ENCODE results near the gene FBN1.

Gene FBN1

DNA sequence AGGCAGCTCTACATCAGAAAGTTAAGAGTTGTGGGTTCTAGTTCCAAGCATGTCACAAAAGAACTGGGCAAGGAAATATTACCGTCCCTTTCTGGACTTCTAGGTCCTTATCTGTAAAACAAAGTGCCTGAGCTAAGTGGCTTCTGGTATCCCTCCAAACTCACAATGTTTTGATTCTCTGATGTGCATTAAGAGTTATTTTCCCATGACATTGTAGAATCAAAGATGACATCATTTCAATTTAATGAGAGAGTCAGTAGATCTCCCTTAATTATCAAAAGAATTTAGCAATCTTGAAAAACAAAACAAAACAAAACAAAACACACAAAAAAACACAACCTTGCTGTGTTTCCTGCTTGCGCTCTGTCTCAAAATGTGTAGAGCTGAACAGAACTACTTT lies 225.6 kb downstream of the FBN1 start:
- no peak for DNase-seq

DNA sequence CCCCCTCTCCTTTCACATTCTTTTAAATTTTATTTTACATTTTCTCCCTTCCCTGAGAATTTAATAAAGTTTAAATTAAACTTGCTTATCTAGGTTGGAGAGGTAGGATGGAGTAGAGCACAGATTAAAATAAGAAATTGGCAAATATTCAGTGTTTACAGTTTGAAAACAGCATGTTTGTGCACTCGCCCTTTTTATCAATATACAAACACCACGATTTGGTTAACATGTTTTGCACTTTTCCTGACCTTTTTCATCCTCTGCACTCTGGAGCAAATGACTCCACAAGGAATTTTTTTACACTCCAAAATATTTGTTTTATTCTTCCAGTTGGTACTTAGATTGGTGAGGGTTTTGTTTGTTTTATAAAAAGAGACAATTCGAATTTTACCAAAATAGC lies 227.2 kb downstream of the FBN1 start:
- DNase-seq = no peak

DNA sequence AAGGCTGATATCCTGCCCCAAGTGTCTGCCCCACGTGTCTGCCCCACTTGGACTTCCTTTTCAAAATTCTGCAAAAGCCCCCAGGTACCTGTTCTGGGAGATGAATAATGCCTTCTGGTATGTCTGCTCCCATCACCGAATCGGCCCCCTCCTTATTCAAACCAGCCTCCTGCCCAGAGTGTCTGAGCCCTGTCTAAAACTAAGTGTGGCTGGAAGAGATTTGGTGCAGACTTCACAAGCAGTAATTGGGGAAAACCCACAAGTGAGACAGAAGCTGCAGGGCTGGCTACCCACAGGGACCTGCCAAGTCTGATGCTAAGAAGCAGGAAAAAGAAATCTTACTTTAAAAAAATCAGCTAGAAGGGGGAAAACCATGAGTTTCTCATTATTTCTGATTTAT lies 229.2 kb downstream of the FBN1 start:
- no peak for DNase-seq

DNA sequence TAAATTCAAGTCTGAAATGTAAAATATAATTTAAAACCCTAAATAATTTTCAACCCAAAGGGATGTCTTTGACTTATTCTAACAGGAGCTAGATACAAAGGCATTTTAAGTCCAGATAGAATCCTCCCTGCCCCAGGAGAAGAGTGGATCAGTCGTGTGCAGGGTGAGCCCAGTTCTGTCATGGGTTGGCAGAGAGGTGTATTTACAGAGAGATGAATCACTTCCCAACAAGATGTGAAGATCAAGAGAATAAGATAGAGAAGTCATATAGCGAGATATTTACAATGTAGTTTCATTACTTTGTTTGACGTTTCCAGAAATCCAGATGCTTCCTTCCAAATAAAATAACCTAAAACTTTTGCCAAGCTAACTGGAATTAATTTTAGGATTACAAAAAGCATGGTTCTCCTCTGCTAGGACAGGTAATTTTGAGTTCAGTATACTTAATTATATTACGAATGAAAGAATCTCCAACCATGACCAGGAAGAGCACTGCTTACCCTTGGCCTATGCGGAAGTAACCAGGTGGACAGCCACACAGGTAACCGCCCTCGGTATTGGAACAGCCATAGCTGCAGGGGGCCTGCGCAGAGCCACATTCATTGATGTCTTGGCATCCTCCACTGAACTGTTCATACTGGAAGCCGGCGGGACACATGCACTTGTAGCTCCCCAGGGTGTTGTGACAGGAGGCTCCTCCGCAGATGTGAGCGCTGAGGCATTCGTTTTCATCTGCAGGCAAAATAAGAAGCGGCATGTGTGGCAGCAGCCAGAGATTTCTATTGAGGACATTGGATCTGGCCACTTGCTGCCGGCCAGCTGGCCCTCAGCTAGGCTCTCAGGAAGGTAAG lies 230.2 kb downstream of the FBN1 start:
- DNase-seq = no peak

DNA sequence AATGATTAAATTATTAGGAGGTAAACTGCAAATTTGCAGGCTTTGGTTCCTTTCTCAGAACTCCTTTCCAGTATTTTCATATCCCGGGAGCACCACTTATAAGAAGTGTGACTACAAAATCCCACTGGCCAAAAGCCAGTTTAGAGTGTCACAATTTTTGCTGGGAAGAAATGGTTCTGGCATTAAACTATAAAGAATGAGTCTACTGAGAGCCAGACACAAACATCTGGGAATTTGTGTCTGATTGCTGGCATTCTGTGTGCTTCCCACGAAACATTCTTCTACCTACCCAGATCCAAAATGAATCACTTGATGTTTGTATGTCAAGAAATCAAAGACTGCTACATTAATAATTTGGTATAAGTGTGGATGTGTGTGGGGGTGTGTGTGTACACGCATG lies 231.5 kb downstream of the FBN1 start:
- no peak for DNase-seq

DNA sequence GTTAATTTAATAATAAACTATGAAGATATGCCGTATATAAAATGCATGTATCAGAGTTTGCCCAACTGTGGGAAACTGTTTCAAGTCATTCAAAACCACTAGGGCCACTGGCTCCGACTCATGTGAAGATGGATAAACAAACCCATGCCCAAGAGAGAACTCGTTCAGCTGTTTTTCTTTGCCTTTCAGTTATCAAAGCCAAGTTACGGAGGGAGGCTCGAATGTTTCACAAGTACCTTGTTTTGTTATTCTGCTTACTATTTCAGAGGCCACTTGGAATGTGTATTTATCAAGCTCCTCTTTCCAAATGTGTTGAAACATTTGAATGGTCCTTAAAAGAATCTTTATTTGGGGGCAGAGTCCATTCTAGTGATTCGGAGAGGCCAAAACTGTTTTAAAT lies 232.2 kb downstream of the FBN1 start:
- DNase-seq = no peak

DNA sequence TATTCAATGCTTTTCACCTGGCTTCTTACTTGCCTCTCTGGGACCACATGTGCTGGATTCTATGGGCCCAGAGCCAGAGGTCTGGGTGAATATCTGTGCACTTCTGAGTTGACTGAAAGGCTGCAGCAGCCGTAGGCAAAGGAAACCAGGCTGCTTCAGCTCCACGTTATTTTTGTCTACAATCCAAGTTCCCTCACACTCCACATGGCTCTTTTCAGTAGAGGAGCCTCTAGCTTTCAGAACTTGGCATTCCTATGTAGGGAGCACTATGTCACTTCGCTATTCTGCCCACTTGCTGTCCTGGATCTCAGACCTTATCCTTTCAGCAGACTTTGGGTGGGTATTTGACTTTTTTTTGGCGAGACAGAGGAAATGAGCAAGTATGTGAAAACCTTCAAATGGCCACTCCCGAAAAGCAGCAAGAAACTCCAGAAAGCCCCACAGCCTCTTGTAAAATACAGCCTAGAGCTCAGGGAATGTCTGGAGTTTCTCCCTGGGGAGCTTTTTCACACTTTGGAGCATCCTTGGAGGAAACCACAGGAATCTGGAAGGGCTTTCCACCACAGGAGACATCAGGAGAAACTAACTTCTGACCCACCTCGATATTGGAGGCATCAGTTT lies 233.4 kb downstream of the FBN1 start:
- no peak for DNase-seq

DNA sequence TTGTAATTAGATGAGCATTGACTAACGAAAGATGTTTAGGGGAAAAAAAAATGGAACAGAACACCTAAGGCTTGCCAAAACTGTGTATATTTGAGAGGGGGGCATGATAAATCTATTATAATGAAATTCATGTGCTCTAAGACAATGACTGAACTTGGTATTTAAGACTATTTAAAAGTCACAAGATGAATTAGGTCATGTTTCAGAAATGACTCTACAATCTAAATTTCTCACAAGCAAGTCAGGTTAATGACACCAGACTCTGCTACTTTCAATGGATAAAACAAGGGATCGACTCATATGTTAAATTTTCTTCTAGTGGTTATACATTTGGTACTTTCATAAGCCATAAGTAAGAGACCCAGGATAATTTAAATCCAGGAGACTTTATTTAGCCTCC lies 235.9 kb downstream of the FBN1 start:
- DNase-seq = no peak

DNA sequence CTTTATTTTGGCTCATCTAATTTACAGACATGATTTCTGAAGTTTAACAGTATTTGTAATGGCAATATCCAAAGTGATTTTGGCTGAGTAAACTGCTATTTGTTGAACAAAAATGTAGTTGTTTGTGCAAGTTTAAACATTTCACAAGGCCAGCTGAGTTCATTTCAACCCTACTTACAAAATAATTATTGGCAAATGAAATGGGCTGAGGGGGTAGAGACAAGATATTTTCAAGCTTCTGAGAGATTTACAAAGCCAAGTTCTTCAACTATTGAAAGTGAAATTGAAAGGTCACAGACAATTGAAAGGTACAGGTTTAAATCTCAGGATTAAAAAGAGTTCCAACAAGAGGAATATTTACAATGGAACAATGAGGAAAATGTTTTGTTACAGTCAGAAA lies 237.2 kb downstream of the FBN1 start:
- no peak for DNase-seq

DNA sequence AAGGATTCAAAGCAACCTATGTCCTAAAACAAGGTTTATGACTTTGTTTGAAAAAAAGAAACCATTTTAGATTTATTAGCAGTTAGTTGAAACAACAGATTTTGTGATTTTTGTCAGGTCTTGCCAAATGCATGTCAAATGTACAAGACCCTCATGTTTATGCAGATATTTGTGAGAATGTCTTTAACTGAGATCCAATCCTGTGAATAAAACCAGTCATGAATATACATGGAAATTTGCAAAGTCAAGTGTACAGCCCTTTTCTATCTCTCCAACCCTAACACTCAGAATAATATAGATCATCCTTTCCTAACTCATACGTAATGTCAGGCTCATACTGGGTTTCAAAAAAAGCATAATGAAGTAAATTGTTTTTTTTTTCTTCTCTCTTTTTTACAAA lies 237.9 kb downstream of the FBN1 start:
- no peak for DNase-seq

DNA sequence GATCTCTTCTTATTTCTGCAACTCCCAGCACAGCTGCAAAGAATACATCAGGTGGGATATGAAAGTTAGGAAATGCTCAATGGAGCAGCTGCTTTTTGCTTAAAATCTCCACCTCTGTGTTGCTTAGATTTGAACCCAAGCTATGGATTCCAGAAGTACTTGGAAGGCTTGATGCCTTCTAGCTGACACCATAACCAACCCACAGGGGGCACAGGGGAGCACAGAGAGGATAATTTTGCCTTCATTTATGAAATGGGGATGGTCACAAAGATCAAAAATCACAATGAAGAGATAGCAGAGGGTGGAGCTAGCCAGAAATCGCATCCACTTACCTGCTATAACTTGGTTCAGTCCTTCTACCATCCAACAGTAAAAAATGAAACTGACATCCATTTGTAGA lies 238.6 kb downstream of the FBN1 start:
- no peak for DNase-seq

DNA sequence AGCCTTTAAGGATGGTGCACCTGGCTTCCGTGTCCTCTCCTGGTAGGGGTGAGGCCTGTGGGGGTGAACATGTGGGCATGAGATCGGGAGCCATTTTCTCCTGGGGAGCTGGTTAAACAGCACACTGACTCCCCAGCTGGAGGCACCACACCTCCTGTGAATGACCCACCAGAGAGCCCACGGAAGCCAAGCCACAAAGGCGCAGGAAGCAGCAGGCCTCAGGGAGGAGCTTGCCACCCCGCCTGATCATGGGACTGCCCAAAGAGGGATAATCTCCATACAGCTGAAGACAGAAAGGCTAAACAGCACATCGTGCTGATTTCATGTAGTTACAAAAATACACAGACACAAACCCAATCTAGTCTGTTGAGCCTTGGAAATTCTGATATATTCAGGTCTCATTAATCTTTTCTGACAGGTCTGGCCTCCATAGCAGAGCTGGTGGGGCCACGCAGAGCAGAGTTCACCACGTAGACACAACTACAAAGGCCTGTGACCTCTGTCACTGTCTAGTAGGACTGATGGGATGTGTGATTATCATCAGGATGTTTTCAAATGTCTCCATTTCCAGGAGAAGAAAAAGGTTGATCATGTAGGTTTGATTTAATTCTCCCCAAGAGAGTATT lies 239.1 kb downstream of the FBN1 start:
- DNase-seq = no peak

DNA sequence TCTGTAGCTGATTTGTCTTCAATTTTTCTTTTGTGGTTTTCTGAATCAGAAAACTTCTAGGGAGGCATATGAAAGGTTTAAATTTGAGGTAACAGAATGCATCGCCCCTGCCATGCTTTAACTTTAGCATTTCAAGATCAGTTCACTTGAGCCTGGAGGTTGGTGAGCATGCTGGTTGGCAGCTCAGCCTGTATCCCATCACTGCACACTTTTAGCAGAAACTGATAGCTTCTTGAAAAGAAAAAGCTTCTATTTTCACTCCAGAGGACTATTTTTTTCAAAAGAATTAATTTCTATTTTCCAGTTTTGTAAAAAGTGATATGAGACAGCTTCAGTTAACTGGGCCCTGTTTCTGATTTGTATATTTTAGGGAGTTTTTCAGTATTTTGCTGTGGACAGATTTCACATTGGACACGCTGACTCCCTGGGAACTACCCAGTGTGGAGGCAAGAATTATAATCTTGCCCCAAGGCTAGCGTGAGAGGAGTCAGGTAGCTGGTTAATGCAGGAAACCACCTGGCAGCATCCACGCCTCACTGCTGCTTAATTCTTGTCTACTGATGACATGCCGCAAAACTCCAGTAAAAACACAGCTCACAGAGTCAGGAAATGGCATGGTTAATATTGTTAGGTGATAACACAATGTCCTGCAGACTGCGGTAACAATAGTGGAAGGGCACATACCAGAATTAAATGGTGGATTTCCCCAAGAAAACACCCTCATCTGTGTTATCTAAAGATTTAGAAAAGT lies 242.9 kb downstream of the FBN1 start:
- no peak for DNase-seq

DNA sequence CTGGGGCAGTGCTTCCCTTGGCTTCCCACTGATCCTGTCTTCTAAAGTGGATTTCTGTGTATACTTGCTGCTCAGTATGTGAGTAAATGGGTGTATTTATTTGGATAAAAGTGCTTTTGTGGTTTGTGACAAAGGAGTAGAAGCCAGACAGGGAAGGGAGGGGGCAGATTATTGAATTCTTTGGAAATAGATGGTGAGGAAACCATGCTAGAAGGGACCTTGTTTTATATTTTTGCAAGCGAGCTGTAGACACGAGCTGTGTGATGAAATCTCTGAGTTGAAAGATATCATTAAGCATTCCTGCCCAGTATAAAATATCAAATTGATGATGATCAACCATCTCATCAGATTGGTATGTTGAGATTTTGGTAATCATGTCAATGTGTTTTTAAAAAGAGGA lies 245.4 kb downstream of the FBN1 start:
- no peak for DNase-seq

DNA sequence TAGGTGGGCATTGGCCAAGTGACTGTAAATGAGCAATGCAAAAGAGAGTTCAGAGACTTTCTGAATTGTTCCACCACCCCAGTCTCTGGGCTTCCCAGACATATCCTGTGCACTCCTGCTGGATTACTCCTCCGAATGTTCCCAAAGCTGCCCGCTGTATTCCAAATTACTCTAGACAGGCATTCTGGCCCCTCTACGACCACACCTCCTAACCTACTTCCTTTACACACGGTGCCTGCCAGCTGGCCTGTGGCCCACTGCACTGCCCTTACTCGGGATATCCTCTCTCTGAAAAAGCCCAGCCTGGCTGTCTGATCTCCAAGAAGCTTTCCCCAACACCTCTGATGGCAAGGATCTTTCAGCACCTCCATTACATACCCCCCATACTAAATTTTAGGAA lies 247.7 kb downstream of the FBN1 start:
- DNase-seq = no peak

DNA sequence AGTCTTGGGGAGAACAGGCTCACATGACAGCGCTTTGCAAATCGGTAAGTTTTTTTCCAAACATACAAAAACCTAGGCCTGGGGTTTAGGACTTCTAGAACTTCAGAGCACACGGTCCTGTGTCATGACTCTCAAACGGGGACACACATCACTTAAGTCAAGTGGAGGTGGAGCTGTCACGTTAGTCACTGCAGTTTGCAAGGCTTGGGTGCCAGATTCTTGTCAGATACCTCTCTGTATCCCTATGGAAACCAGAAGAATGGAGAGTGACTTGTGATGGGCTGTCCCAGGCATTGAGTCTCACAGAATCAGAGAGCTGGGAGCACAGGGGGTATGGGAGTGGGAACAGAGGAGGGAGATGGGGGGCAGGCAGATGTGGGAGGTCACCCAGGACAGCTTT lies 249.5 kb downstream of the FBN1 start:
- no peak for DNase-seq

DNA sequence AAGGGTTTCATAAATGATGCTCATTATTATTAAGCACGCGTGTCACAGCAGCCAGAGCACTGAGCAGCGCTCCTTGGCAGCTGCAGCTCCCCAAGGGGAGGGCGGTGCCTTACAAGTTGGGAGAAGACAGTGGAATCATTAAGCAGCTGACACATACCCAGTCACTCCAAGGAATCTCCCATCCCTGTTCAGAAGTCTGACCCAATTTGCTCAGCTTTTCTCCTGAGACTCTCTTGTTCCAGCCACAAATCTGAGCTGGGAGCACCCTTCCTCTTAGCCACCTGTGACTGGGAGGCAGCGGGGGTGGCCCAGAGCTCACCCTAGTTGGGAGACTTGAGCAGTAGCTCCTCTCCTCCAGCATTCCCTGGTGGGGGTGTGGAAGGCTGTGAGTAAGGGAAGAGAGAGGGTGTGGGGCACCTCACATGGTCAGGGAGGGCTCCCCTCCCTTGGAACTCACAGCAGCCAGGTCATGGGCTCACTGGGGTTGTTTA lies 249.9 kb downstream of the FBN1 start:
- DNase-seq = no peak

DNA sequence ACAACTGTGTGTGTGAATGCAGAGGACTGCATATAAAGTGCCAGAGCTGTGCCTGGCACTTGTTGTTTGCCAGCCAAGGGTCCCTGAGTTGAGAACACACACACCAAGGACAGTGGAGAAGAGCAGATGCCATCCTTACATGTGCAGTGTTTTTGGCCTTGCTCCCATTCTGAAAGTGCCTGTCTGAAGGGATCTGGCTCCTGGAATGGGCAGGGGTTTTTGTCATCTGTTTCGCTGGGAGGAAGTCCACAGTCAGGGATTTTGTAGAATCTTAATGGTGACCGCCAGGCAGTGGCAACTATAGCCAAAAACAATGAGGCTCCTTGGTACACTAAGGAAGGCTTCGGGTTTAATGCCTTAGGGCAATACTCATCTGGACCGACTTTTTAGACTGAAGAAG lies 250.5 kb downstream of the FBN1 start:
- no peak for DNase-seq

DNA sequence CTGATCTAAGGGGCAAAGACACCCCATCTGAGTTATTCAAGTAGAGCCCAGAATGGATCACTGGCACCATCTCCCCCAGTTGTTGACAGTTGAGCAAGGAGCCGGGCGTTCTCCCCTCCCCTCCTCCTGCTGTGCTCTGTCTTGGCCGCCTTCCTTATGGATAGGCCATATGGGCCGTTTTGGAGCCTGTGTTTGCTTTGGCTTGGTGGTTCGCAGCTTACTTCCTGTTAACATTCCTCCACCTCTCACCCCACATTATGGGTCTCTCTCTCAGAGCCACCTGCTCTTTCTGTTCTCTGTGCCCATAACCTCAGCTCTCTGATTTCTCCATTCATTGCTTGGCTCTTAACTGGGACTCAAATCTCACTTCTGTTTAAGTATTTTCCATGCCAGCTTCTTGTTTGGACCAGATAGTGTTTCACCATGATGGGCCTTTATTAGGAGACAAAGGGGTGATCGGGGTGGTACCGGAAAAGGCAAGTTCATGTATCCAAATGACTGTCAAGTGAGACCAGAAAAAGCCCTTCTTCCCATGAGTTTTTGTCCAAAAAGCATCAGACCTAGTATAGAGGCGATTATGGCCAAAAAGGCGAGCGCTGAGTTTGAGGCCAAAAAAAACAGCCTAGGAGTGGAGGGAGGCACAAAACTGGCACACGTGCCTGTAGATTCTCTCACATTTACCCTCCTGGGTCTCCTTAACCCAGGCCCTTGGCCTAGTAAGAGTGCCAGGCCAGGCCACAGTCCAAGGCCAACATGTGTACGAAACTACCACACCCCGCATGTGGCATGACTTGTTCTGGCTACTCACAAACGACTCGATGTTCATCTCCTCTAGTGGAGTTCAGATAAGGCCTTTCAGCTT lies 251.6 kb downstream of the FBN1 start:
- no peak for DNase-seq

DNA sequence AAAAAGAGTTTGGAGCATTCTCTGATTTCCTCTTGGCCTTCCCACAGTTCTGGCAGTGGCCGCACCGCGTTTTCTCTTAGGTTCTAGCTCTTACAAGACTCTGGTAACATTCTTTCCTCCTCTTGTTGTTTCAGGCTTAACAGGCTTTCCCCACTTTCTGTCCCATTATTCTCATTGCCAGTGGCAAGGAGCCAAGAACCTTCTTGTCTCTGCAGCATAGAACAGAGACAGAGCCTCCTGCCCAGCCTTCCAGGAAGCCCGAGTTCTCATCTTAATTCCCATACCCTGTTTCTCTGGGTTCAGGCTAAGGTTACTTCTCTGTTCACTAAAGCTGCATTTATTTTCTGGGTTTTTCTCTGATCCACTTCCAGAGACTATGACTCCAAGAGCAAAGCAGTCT lies 253.2 kb downstream of the FBN1 start:
- no peak for DNase-seq

DNA sequence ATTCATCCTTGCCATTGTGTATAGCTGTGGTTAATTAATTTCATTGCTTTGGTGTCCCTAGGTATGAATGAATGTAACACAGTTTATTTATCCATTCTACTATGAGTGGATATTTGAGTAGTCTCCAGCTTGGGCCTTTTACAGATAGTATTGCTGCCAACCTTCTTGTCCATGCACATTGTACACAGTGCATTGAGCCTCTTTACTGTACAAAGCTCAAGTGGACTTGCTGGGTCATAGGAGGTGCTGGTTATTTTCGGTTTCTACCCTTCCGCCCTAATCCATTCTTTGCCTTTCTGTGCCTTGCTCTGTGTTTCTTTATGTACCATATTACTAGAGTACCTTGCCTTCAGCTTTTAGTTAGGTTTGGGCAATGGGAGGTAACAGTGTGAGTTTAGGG lies 253.6 kb downstream of the FBN1 start:
- DNase-seq = no peak

DNA sequence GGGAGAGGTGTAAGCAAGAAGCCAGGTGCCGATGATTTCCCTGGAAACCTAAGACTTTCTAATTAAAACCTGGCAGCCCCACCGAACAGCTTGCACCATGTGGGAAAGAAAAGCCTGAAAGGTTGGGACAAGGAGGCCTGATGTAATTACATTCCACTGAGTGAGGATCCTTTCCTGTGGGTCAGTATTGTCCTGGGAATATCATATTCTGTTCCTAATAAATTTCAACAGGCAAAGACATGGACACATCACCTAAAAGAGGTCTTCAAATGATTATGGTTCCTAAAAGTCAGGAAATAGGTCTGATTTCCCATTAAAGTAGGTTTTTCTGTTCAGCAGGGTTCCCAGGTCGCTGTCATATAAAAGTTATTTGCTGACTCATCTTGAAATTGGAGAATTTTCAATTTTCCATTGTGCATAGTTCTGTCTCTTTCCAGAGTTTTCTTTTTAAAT lies 255.8 kb downstream of the FBN1 start:
- DNase-seq = no peak
